H9 (cell line): ENCODE data around the gene SEMA3D. TPM values are rescaled to one million over a fixed set of nuclear protein-coding genes. Genes with fewer than 3 reads are reported as not detected.

Experiments used
- DNase-seq: peaks from one replicate; pipeline ENCODE4 v3.0.0-alpha.2; 2017
- H2AFZ ChIP-seq: one replicate; pipeline ENCODE4 v1.6.1; 2013; ENCODE audit warnings: mild to moderate bottlenecking, low read length, control low read depth, moderate library complexity
- H2AK5ac ChIP-seq: 2 replicates; pipeline ENCODE4 v1.6.1; 2013; ENCODE audit warnings: low read length, control low read depth, mixed read lengths; ENCODE audit not compliant: insufficient read length
- H2BK120ac ChIP-seq: one replicate; pipeline ENCODE4 v1.6.1; 2013; ENCODE audit warnings: low read depth, mild to moderate bottlenecking, low read length, control low read depth, inconsistent platforms; ENCODE audit not compliant: poor library complexity, severe bottlenecking
- H2BK12ac ChIP-seq: 2 replicates; pipeline ENCODE4 v1.6.1; 2013; ENCODE audit warnings: low read length, control low read depth, mixed read lengths, low read depth; ENCODE audit not compliant: insufficient read length
- H2BK15ac ChIP-seq: 2 replicates; pipeline ENCODE4 v1.6.1; 2013; ENCODE audit warnings: low read depth, low read length, control low read depth
- H2BK20ac ChIP-seq: one replicate; pipeline ENCODE4 v1.6.1; 2013; ENCODE audit warnings: low read depth, mild to moderate bottlenecking, low read length, control low read depth, inconsistent platforms; ENCODE audit not compliant: poor library complexity, severe bottlenecking
- H2BK5ac ChIP-seq: 2 replicates; pipeline ENCODE4 v1.6.1; 2013; ENCODE audit warnings: low read length, control low read depth, mixed read lengths; ENCODE audit not compliant: insufficient read length
- H3K14ac ChIP-seq: 2 replicates; pipeline ENCODE4 v1.6.1; 2013; ENCODE audit warnings: low read length, control low read depth; ENCODE audit not compliant: insufficient read depth
- H3K18ac ChIP-seq: 2 replicates; pipeline ENCODE4 v1.6.1; 2013; ENCODE audit warnings: low read depth, mild to moderate bottlenecking, mixed read lengths, low read length, control low read depth; ENCODE audit not compliant: insufficient read length
- H3K23ac ChIP-seq: 2 replicates; pipeline ENCODE4 v1.6.1; 2013; ENCODE audit warnings: low read length, control low read depth, mixed read lengths, low read depth; ENCODE audit not compliant: insufficient read length
- H3K23me2 ChIP-seq: 2 replicates; pipeline ENCODE4 v1.6.1; 2013; ENCODE audit warnings: low read depth, mild to moderate bottlenecking, mixed read lengths, low read length, control low read depth; ENCODE audit not compliant: insufficient read length, poor library complexity, severe bottlenecking
- H3K27ac ChIP-seq: 2 replicates; pipeline ENCODE4 v1.5.1; 2013; ENCODE audit warnings: low read length, control low read depth, mixed read lengths, low read depth; ENCODE audit not compliant: insufficient read length
- H3K27me3 ChIP-seq: 2 replicates; pipeline ENCODE4 v1.6.1; 2013; ENCODE audit warnings: low read length, control low read depth, inconsistent platforms; ENCODE audit not compliant: insufficient read depth
- H3K4ac ChIP-seq: 2 replicates; pipeline ENCODE4 v1.6.1; 2013; ENCODE audit warnings: low read depth, mild to moderate bottlenecking, control low read depth, inconsistent platforms, low read length, moderate library complexity
- H3K4me1 ChIP-seq: 2 replicates; pipeline ENCODE4 v1.6.1; 2013; ENCODE audit warnings: low read length, control low read depth, inconsistent platforms; ENCODE audit not compliant: insufficient read depth
- H3K4me2 ChIP-seq: 2 replicates; pipeline ENCODE4 v1.6.1; 2013; ENCODE audit warnings: low read length, control low read depth, mixed read lengths; ENCODE audit not compliant: insufficient read length, insufficient read depth
- H3K56ac ChIP-seq: 2 replicates; pipeline ENCODE4 v1.6.1; 2013; ENCODE audit warnings: low read depth, mild to moderate bottlenecking, mixed read lengths, low read length, control low read depth; ENCODE audit not compliant: insufficient read length
- H3K79me1 ChIP-seq: 2 replicates; pipeline ENCODE4 v1.6.1; 2013; ENCODE audit warnings: low read depth, mild to moderate bottlenecking, moderate library complexity, low read length, control low read depth, inconsistent platforms; ENCODE audit not compliant: insufficient read depth, poor library complexity, severe bottlenecking
- H3K79me2 ChIP-seq: 2 replicates; pipeline ENCODE4 v1.6.1; 2013; ENCODE audit warnings: low read length, control low read depth, inconsistent platforms; ENCODE audit not compliant: insufficient read depth
- H3K9ac ChIP-seq: 2 replicates; pipeline ENCODE4 v1.6.1; 2013; ENCODE audit warnings: low read length, control low read depth, mixed read lengths; ENCODE audit not compliant: insufficient read length; ENCODE audit errors: extremely low read depth
- H3K9me3 ChIP-seq: one replicate; pipeline ENCODE4 v1.6.1; 2013; ENCODE audit warnings: low read depth, low read length, inconsistent platforms; ENCODE audit not compliant: control insufficient read depth
- H3T11ph ChIP-seq: one replicate; pipeline ENCODE4 v1.6.1; 2013; ENCODE audit warnings: mild to moderate bottlenecking, low read length, control low read depth, inconsistent platforms
- H4K20me1 ChIP-seq: one replicate; pipeline ENCODE4 v1.6.1; 2013; ENCODE audit not compliant: control insufficient read depth, insufficient read length, insufficient read depth
- H4K5ac ChIP-seq: 2 replicates; pipeline ENCODE4 v1.6.1; 2013; ENCODE audit warnings: low read depth, mild to moderate bottlenecking, mixed read lengths, low read length, control low read depth; ENCODE audit not compliant: insufficient read length
- H4K8ac ChIP-seq: replicated peaks from 2 replicates; pipeline ENCODE4 v1.6.1; 2013; ENCODE audit warnings: low read length, control low read depth, mixed read lengths, low read depth; ENCODE audit not compliant: insufficient read length
- H4K91ac ChIP-seq: 2 replicates; pipeline ENCODE4 v1.6.1; 2013; ENCODE audit warnings: low read depth, mild to moderate bottlenecking, moderate library complexity, mixed read lengths, low read length, control low read depth; ENCODE audit not compliant: insufficient read length
- H3K27ac Mint-ChIP-seq, 3 experiments: 2 replicates in 2 of 3; 3 replicates in 1 of 3; pipeline ENCODE4 v1.8.0; 2020 to 2021; ENCODE audit warnings: mixed read lengths in 3 of 3, mild to moderate bottlenecking in 1 of 3, moderate library complexity in 1 of 3
- H3K27me3 Mint-ChIP-seq: 2 replicates; pipeline ENCODE4 v1.8.0; 2021; ENCODE audit warnings: low read depth, mild to moderate bottlenecking, moderate library complexity, mixed read lengths
- H3K36me3 Mint-ChIP-seq, 3 experiments: 2 replicates in 2 of 3; 3 replicates in 1 of 3; pipeline ENCODE4 v1.8.0; 2020 to 2021; ENCODE audit warnings: low read depth in 3 of 3, mixed read lengths in 3 of 3; ENCODE audit not compliant: insufficient read depth in 1 of 3
- H3K4me1 Mint-ChIP-seq, 2 experiments: 2 replicates each; pipeline ENCODE4 v1.8.0; 2020; ENCODE audit warnings: mixed read lengths in 2 of 2
- H3K4me3 Mint-ChIP-seq, 2 experiments: 2 replicates in 1 of 2; 3 replicates in 1 of 2; pipeline ENCODE4 v1.8.0; 2020 to 2021; ENCODE audit warnings: mild to moderate bottlenecking in 2 of 2, mixed read lengths in 2 of 2, moderate library complexity in 1 of 2
- H3K9me3 Mint-ChIP-seq, 2 experiments: 2 replicates in 1 of 2; 3 replicates in 1 of 2; pipeline ENCODE4 v1.8.0; 2020; ENCODE audit warnings: mild to moderate bottlenecking in 2 of 2, mixed read lengths in 2 of 2, moderate library complexity in 1 of 2
- WGBS: extraction: QIAGEN DNeasy Blood & Tissue Kit; methylation state at CpG from one replicate; pipeline ENCODE4 v1.1.7; 2013; ENCODE audit warnings: missing lambda C conversion rate, low lambda C conversion rate, mixed read lengths; ENCODE audit not compliant: insufficient read length; ENCODE audit errors: extremely low coverage; 5-methylcytosine and 5-hydroxymethylcytosine counted together
- total RNA-seq: library from RNA; stranded (reverse); gene quantifications from 2 replicates; pipeline ENCODE4 v1.2.1, GENCODE V29; 2021
- TF ChIP-seq, protein P1 (sequence below): fragments of 200-600 bp; sonication (generic); conservative IDR thresholded peaks from 3 replicates; pipeline ENCODE4 v1.8.0; 2021; ENCODE audit warnings: antibody characterized with exemption, mild to moderate bottlenecking

Gene SEMA3D
- total RNA-seq, 1 experiment from 2014 or later = 5.4 TPM

DNA sequence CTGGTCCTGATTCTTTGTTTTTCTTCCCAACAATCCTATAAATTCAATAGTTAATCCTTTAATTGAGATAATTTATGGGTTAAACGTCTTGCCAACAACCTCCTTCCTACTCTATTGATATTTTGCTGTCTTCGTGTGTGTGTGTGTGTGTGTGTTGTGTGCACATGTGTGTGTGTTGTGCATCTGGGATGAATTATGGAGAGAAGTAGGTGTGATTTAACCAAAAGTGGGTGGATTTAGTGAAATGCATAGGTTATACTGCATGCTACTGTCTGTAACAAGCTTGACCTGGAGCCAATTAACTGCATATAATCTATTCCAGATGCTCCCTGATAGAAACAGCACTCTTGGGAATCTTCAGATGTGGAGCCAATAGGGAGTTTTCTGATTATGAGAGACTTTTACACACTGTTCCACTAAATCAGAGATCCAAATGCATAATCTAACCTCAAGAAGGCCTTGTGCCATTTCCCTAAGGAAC, 61.2 kb downstream of the SEMA3D start:
- WGBS = no CpG with 5 or more reads among the region's 2 CpGs
- no peak for DNase-seq
- H3K4me1 Mint-ChIP-seq = no peaks in the 10 kb centered on the region

More for the DNA sequence above, 61.2 kb downstream of the SEMA3D start:
- no peak overlapping the region for H3K14ac ChIP-seq
- no peak overlapping the region for H3K9ac ChIP-seq
- Mint-ChIP-seq H3K9me3 (no peaks in the 10 kb centered on the region), H3K27ac (no peak overlapping the region), H3K4me3 (no peak overlapping the region), H3K36me3 (no peaks in the 10 kb centered on the region), H3K27me3 (no peaks in the 10 kb centered on the region)
- H3K18ac ChIP-seq = no peak overlapping the region
- H3K27me3 ChIP-seq = no peaks in the 10 kb centered on the region
- H3K27ac ChIP-seq = no peak overlapping the region
- H3K79me2 ChIP-seq = no peaks in the 10 kb centered on the region
- no peak overlapping the region for H3K56ac ChIP-seq
- H4K91ac ChIP-seq = no peak overlapping the region
- H3K23ac ChIP-seq = no peak overlapping the region
- H2BK5ac ChIP-seq = no peak overlapping the region
- H4K8ac ChIP-seq = no peak overlapping the region
- H3K79me1 ChIP-seq = no peaks in the 10 kb centered on the region
- TF ChIP-seq, protein P1, sequence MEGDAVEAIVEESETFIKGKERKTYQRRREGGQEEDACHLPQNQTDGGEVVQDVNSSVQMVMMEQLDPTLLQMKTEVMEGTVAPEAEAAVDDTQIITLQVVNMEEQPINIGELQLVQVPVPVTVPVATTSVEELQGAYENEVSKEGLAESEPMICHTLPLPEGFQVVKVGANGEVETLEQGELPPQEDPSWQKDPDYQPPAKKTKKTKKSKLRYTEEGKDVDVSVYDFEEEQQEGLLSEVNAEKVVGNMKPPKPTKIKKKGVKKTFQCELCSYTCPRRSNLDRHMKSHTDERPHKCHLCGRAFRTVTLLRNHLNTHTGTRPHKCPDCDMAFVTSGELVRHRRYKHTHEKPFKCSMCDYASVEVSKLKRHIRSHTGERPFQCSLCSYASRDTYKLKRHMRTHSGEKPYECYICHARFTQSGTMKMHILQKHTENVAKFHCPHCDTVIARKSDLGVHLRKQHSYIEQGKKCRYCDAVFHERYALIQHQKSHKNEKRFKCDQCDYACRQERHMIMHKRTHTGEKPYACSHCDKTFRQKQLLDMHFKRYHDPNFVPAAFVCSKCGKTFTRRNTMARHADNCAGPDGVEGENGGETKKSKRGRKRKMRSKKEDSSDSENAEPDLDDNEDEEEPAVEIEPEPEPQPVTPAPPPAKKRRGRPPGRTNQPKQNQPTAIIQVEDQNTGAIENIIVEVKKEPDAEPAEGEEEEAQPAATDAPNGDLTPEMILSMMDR = no peak
- no peak overlapping the region for H3K4me2 ChIP-seq
- no peak overlapping the region for H2AK5ac ChIP-seq
- H2BK15ac ChIP-seq = no peak overlapping the region
- no peaks in the 10 kb centered on the region for H3K9me3 ChIP-seq
- no peak overlapping the region for H3T11ph ChIP-seq
- H3K23me2 ChIP-seq = no peaks in the 10 kb centered on the region
- H4K5ac ChIP-seq = no peak overlapping the region
- no peak overlapping the region for H2BK120ac ChIP-seq
- H3K4ac ChIP-seq = no peak overlapping the region
- H4K20me1 ChIP-seq = no peaks in the 10 kb centered on the region
- no peak overlapping the region for H2AFZ ChIP-seq
- no peaks in the 10 kb centered on the region for H3K4me1 ChIP-seq
- H2BK20ac ChIP-seq = no peak overlapping the region
- no peak overlapping the region for H2BK12ac ChIP-seq
